Measurements from ENCODE around the gene TNIP3.
"Not testable (repeated sequence)": the region's sequence is repeated elsewhere in the genome, so short reads cannot be mapped to it uniquely, and the experiment has no call there.

TNIP3 gene, protein sequence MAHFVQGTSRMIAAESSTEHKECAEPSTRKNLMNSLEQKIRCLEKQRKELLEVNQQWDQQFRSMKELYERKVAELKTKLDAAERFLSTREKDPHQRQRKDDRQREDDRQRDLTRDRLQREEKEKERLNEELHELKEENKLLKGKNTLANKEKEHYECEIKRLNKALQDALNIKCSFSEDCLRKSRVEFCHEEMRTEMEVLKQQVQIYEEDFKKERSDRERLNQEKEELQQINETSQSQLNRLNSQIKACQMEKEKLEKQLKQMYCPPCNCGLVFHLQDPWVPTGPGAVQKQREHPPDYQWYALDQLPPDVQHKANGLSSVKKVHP

DNA sequence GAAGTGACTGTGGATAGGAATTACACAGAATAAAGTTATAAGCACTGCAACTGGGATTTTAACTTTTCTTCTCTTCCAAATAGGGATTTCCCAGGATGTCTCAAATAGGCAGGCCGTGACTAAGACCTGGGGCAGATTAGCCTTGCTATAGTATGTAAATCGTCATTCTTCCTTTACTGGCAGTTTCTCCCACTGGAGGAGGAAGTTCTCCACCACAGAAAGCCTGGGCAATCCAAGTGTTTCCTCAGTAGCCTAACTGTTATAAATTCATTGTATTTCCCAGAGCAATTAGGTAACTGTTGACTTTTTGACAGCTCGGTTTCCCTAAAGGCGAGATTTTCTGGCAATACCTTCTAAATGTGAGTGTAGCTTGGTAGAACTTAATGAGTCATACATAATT, at the start of gene TNIP3:
TNIP3 (minus strand) TSS at position 31 of the 400 bp plus-strand sequence. CDS start 196 bp downstream, outside the sequence.
- no peak for DNase-seq (ENCODE audit: low read depth in 1 of 2, low spot score in 1 of 2)

GRCh38 chr4:121212806-121213205, 48.7 kb upstream of the TNIP3 start:
- DNase-seq (ENCODE audit: low read depth in 1 of 2, low spot score in 1 of 2), result no peak

GRCh38 chr4:121209171-121209570, 45.0 kb upstream of the TNIP3 start:
- no peak for DNase-seq (ENCODE audit: low read depth in 1 of 2, low spot score in 1 of 2)

DNA sequence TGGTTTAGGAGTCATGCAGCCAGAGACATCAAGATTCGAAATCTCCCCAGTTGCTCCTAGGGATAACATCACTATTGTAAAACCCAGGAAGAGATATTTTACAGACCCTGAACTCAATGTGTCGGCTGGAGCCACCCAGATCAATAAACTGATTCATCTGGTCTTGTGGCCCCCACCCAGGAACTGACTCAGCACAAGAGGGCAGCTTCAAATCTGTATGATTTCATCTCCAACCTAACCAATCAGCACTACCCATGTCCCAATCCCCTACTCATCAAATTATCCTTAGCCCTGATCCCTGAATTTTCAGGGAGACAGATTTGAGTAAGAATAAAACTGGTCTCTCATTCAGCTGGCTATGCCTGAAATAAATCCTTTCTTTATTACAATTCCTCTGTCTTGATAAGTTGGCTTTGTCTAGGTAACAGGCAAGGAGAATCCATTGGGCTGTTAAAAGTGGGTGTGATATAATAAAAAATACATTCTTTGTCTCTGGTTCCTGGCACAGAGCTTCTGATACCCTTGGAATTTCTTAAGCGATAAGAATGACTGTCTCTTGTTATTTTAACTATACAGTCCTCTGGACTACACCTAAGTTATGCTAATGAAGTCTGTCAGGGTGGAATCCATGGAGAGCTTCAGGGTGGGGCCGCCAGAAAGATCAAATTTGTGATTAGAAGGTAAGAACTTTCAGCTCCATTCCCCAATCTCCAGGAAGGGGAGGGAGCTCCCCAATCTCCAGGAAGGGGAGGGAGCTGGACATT, 44.3 kb upstream of the TNIP3 start:
- DNase-seq (ENCODE audit: low read depth in 1 of 2, low spot score in 1 of 2), result no peak

- DNase-seq (ENCODE audit: low read depth in 1 of 2, low spot score in 1 of 2), result not testable (repeated sequence)
Measured at GRCh38 chr4:121205777-121206176, 41.7 kb upstream of the TNIP3 start.

GRCh38 chr4:121200795-121201472, 36.8 kb upstream of the TNIP3 start:
- DNase-seq (ENCODE audit: low read depth in 1 of 2, low spot score in 1 of 2), result no peak

- peak in 1 of 2 donors; percentile 11 for DNase-seq (ENCODE audit: low read depth in 1 of 2, low spot score in 1 of 2)
Measured at GRCh38 chr4:121199742-121200561, 35.8 kb upstream of the TNIP3 start.

DNA sequence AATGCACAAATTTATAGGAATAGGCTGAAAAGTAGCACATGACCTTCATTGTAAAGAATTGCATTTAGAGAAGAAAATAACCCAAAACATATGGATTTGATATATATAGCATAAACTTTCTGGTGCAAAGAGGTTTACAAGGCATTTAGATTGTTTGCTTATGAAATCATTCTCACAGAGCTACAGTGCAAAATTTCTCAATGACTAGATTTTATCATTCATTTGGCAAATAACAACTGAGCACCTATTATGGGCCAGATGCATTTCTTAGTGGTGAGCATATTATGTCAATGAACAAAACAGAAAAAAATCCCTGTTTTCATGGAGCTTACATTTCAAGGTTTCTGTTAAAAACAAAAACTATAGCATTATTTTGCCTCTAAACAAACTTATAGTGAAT, 34.1 kb upstream of the TNIP3 start:
- no peak for DNase-seq (ENCODE audit: low read depth in 1 of 2, low spot score in 1 of 2)

DNA sequence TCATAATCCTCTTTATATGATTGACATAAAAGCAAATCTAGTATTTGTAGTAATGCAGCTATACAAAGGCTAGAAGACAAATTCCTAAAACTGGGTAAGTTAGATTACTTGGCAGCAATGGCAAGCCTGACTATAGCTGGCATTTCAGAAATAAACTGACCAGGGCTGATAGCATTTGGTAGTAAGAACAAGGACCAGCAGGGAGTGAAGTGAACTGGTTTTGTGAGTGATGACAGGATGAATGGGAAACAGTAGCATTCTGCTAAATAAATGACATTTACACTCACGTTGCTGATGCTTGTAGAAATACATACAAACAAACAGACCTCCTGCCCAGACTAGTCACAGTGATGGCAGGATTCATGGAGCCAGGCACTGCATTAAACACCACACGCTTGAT, 31.5 kb upstream of the TNIP3 start:
- no peak for DNase-seq (ENCODE audit: low read depth in 1 of 2, low spot score in 1 of 2)

DNA sequence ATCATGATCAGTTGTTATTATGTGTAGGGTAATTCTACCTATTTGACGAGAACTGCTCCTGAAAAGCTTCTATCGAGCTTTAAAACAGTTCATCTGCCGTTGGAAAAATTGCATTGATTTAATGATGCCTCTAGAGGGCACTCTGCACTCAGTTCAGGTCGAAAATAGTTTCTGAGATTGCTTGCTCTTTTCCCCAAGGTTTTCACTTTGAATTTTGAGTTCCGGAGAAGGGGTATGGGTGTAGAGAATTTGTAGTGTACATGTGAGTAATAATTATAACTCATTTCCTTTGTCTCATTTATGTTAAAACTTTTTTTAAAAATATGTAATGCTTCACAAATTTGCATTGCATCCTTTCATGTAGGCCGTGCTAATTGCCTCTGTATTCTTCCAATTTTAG, 28.4 kb upstream of the TNIP3 start:
- no peak for DNase-seq (ENCODE audit: low read depth in 1 of 2, low spot score in 1 of 2)

DNA sequence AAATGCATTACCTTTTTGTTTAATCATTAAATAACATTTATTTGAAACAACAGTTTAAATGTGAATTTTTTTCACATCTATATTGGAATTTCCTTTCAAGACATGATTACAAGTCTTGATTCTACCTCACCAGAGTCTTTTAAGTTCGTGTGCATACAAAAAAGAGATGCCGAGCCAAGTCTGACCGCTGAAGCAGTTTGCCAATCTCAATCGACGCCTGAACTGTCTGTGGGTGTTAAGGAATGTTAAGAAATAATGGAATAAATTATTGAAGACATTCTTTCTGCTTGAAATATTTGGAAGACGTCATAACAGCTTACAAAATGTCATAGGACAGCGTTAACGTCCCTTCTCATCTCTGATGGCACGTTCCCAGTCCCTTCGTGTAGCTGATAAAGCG, 27.9 kb upstream of the TNIP3 start:
- DNase-seq (ENCODE audit: low read depth in 1 of 2, low spot score in 1 of 2), result no peak

DNA sequence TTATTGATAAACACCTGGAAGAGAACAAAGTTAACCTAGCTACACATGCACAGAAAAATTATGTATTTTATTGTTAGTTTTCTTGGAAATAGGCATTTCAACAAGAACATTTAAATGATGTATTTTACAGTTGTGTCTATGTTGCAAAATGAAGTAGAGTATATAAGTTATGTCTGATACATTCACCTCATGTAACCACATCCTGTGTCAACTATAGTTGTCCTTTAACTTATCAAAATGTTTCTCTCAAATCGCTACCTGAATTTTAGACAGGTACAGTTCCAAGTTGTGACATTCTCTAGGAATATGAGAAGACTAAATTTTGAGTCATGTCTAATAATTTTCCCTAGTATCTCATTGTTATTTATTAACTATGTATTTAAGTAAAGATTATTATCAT, 27.2 kb upstream of the TNIP3 start:
- DNase-seq (ENCODE audit: low read depth in 1 of 2, low spot score in 1 of 2), result no peak

- DNase-seq (ENCODE audit: low read depth in 1 of 2, low spot score in 1 of 2), result no peak
Measured at GRCh38 chr4:121190389-121190788, 26.3 kb upstream of the TNIP3 start.

DNA sequence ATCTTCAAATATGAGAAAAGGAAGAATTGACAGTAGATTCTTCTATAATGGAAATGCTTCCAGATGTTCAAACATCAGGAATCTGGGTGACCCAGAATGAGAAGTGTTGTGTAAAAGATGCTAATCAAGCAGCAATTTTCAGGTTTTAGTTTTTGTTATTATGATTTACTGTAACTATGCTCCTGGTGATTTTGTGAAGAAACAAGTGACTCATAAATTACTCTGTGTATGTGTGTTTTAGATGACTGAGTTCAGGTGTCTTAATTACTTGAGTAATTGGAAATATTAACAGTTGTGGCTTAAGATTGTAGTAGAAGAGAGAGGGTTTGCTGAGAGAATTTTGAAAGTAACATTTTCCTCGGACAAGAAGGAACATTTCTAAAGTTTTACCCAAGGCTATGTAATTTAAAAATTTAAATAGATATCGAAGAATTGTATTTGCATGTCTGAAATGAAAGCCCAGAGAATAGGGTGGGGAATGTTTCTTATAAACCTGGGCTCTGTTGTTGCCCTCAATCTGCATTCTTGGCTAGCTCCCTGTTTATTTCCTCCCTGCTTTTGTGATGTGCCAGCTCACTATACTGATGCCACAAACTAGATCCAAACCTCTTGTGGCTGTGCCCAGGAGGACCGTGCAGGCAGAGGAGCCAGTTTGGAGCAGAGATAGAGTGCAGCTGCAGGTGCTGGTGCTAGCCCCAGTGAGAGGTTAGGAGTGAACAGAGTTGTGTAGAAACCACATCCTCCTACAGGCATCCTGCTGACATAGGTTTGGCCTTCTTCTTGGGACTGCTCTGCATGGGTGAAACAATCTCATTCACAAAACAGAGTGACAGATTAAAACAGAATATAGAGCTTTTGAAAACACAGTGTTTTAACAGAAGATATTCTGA, 25.4 kb upstream of the TNIP3 start:
- DNase-seq (ENCODE audit: low read depth in 1 of 2, low spot score in 1 of 2), result peak; percentile 5 to 25

GRCh38 chr4:121187206-121187605, 23.1 kb upstream of the TNIP3 start:
- DNase-seq (ENCODE audit: low read depth in 1 of 2, low spot score in 1 of 2), result no peak

DNA sequence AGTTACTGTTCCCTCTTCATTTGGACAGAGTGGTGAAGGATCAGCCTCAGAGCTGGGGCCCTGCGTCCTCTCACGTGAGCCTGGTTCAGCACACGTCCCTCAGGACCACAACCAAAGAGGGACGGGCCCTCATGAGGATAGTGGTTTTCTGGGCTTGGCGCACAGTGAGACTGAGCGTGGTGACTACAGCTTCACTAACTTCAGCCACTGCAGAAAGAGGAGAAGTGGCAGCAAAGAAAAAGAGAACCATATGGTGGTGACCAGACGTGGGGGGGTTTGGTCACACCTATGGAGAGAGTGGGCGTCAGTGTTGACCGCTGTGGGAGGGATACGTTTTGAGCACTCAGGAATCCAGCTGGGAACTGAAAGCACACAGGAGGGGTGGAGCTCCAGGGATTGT, 21.8 kb upstream of the TNIP3 start:
- no peak for DNase-seq (ENCODE audit: low read depth in 1 of 2, low spot score in 1 of 2)

DNA sequence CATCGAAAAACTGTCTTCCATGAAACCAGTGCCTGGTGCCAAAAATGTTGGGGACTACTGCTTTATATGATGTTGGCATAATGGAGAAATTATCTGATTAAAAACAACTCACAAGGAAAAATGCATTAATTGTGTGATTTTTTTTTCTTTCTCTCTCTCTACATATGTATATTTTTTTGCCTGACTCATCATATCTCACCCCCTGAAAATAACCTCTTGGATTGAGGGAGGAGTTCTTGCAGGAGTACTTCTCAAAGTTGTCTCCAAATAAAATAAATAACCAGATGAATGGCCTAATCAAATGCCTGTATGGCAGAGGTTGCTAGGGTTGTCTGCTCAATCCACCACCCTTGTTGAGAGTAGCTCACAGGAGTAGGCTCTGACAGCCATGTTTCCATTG, 19.9 kb upstream of the TNIP3 start:
- no peak for DNase-seq (ENCODE audit: low read depth in 1 of 2, low spot score in 1 of 2)

- DNase-seq (ENCODE audit: low read depth in 1 of 2, low spot score in 1 of 2), result no peak
Measured at GRCh38 chr4:121183361-121183760, 19.2 kb upstream of the TNIP3 start.

- DNase-seq (ENCODE audit: low read depth in 1 of 2, low spot score in 1 of 2), result no peak
Measured at GRCh38 chr4:121182296-121182695, 18.2 kb upstream of the TNIP3 start.

GRCh38 chr4:121181493-121181892, 17.4 kb upstream of the TNIP3 start:
- no peak for DNase-seq (ENCODE audit: low read depth in 1 of 2, low spot score in 1 of 2)

Data from activated T-helper 1 cell treated with anti-CD3 and anti-CD28 coated beads, Interleukin-2, amount 50 U/mL, for 16 hours (primary cell).